ENCODE data around the gene ATG101.

ATG101 gene

DNA sequence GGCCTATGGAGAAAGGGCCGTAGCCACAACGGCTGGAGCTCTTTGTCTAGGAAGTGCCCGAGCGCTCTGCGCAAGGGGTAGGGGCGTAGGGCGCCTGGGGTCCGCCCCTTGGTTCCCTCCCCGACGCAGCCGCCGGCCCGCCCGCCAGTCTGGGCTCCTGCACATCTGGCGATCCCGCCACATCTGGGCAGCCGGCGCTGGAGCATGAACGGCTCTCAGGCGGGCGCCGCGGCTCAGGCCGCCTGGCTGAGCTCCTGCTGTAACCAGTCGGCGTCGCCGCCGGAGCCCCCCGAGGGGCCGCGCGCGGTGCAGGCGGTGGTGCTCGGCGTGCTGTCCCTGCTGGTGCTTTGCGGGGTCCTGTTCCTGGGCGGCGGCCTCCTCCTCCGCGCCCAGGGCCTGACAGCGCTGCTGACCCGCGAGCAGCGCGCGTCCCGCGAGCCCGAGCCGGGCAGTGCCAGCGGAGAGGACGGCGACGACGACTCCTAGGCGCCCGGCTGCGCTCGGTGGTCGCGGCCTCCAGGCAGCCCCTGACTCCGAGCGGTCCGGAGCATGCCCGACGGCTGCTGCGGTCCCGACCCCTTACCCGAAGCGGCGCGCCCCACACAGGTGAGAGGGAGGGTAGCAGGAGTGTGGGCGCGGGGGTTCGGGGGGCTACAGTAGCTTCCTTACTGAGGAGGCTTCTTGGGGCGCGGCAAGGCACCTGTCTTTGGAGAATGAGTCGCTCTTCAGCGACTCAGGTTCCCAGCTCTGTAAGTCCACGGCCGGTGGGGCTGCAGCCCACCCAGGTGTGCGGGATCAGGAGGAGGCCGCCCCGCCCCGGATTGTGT, 10.0 kb downstream of the ATG101 start, which contains the start of gene SMIM41:
Gene SMIM41 (plus strand): TSS at position 129 of the 827 bp plus-strand sequence. CDS start 76 bp downstream, at position 205.
- no peak for DNase-seq (ENCODE audit: low read depth)

DNA sequence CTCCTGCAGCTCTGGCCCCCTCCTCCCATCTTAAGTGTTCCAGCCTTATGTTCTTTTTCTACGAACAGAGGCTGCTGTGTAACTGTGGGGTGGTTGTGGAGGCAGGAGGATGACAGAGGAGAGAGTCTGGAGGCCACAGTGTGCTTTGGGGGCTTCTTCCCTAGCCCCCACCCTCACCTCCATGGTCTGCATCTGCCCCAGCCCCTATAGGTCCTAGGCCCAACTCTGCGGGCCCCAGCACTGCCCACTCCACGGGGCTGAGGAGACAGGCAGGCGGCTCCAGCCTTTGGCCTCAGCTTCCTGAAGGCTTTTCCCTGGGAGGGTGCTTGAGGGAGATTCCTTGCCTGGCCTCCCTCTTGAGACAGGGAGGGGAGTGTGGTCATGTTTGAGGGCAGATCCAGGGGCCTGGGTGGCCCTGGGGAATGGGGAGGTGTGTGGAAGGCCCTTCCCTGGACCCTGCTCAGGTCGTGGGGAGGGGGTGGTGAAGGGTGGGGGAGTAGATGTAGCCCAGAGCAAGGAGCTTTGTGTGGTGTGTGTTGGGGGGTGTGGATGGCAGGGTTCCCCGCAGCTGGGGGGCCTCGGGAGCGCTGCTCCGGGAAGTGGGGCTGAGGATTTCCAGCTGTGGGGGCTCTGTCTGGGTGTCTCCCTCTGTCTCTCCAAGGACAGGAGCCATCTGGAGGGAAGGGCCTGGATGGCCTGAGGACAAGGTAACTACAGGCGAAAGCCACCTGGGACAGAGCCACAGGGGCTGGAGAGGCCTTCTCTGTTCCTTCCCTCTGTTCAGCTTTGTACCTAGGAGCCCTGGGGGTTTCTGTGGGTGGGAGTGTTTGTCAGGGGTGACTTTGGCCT, 10.8 kb downstream of the ATG101 start:
- DNase-seq (ENCODE audit: low read depth) = no peak

DNA sequence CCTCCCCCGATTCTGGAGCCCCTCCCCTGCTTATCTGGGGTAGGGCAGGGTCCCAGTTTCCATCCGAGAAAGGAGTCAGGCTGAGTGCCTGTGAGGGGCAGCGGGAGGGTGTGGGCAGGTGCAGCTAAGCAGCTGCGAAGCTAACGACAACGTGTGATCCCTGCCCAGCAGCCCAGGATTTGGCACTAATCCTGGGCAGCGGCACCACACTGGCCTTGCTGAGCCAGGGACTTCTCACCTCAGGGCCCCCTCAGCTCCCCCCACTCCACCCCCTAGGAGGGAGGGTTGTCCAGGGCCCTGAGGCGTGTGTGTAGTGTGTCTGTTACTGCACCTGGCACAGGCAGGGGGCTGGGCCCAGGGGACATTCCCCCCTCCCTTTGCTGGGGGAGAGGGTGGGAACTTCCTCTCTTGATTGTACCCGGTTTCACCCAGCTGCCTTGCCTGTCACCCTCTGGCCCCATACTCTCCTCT, 11.5 kb downstream of the ATG101 start:
- no peak for DNase-seq (ENCODE audit: low read depth)

DNA sequence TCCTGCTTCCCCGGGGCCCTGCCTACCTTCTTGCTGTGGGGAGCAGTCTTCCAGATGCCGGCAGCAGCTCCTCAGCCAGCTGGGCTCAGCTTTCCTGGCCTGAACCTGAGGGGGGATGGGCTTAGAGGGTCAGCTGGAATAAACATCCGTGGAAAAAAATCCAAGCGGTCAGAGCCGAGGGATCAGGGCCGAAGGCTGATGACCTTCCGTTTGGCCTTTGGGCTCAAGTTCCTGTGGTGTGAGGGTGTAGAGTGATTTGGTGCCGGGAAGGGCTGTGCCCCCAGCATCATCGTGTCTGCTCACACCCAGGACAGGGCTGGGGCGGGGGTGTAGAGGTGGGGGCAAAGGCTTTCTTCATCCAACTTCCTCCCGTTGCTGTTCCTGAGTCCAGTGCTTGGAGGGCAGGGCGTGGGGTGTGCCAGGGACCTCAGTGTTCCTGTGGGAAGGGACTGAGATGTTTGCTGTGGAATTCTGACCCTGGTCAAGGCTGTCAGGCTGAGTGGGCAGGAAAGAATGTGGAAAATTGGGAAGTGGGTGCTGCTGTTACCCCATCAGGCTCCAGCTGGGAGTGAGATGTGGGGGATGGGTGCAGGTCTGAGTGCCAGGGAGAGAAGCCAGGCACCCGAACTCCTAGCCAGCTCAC, 12.4 kb downstream of the ATG101 start:
- DNase-seq (ENCODE audit: low read depth) = no peak

DNA sequence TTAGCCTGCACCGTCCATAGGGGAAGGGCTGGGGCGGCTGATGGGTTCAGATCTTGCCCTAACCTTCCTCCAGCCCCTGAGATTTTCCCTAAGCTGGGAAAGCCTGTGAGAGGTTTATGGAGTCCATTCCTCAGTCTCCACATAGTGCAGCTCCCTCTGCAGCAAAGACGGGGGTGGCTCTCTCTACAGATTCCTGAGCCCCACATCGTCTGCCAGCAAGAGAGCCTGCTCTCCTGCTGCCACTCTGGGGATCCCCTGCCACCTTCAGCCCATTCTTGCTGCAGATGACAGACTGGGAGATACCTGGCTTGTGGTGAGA, 12.8 kb downstream of the ATG101 start:
- DNase-seq (ENCODE audit: low read depth) = no peak

DNA sequence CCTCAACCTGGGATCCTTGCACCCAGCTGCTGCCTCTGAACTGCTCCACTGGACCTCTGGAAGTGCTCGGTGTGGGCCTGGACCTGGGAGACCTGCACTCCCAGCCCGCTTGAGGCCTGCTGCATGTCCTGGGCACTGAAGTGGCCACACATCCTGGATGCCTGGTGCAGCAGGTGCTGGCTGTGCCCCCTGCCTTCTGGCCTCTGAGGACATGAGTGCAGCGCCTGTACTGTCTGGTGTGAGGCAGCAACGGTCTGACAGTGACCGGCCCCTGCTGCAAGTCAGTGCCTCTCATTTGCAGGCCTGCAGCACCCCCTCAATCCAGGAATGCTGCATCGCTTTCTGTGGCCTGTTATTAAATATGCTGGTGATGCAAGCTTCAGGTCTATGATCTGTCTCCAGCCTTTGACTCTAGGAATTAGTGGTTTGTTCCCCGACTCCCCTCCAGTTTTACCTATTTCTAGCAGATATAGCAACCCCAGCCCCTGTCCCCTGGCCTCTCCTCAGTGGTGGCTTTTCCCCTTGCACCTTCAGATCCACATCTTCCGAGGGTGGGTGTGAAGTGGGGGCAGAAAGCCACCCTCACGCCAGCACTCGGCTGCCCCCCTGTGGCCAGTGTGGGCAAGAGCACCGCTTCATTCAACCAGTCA, 13.3 kb downstream of the ATG101 start:
- no peak for DNase-seq (ENCODE audit: low read depth)

DNA sequence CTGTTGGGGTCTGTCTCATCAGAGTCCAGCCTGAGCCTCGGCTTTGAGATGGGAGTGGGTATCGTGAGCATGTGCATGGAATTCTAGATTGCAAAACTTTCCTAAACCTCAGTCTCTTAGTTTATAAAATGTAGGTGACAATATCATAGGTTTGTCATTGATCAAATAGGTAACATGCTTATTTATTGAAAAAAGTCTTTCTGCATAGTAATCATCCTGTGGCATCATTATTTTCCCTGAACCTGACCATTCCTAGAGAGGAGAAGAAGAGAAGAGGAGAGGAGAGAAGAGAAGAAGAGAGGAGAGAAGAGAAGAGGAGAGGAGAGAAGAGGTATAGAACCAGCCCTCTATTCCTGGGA, 13.8 kb downstream of the ATG101 start:
- DNase-seq (ENCODE audit: low read depth) = no peak

DNA sequence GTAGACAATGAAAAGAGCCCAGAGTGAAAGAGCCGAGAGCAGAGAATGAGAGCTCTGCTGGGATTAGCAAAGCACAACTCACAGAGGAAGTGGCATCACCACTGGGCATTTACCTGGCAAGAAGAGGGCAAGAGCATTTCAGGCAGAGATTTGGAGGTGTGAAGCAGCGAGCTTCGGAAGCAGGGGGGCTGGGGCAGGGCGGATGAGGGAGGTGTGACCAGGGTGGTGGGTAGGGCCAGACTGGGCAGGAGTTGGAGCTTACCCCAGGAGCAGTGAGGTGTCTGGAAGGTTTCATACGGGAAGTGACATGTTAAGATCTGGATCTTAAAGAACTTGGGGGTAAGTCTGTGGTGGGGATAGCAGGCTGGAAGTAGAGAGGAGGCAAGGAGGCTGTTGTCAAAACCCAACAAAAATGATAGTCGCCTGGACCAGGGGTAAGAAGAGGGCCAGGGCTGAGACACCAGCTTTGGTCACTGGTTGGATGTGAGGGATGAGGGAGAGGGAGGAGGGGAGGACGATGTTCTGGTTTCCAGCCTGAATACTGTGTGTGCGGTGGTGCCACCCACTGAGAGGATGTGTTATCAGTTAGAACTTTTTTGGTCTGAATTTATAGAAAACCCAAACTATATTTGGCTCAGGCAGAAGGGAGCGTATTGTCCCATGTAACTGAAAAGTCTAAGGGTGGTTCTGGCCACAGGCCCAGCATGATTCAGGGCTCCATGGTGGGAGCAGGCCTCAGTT, 14.9 kb downstream of the ATG101 start:
- no peak for DNase-seq (ENCODE audit: low read depth)

DNA sequence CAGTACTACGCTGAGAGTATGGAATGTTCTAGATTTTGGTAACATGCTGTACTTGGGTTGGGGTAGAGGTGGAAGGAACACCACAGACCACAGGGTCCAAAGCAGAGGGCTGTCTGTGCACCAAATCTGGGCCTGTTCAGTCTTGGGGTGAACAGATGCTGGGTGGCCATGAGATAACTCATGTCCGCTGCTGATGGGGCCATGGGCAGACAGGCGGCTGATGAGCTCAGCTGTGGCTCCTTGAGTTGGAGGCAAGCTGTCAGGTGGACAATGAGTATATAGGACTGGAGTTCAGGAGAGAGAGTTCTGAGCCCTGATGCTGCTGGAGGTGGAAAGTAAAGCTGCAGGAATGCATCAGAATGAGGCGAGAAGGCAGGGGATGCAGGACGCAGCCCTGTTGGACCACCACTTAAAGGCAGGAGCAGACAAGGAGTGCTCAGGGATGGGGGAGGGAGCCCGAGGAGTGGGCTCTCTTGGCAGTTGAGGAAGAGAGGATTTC, 16.0 kb downstream of the ATG101 start:
- DNase-seq (ENCODE audit: low read depth) = no peak

DNA sequence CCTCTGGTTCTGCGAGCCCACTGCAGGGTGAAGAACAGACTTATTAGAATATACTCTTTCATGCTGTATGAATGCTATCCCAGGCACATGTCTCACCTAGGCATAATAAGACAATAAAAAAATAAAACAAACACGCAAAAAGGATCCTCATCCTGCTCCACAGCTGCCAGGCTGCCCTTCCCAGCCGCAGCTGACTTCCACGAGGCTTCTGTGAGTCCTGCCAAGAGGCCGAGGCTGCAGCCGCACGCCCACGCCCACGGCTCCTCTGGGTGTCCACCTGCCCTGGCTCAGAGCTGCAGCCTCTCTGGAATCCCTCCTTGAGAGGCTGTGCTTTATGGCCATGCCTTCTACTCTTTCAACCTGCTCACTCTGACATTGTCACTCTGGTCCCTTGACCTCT, 16.6 kb downstream of the ATG101 start:
- no peak for DNase-seq (ENCODE audit: low read depth)

DNA sequence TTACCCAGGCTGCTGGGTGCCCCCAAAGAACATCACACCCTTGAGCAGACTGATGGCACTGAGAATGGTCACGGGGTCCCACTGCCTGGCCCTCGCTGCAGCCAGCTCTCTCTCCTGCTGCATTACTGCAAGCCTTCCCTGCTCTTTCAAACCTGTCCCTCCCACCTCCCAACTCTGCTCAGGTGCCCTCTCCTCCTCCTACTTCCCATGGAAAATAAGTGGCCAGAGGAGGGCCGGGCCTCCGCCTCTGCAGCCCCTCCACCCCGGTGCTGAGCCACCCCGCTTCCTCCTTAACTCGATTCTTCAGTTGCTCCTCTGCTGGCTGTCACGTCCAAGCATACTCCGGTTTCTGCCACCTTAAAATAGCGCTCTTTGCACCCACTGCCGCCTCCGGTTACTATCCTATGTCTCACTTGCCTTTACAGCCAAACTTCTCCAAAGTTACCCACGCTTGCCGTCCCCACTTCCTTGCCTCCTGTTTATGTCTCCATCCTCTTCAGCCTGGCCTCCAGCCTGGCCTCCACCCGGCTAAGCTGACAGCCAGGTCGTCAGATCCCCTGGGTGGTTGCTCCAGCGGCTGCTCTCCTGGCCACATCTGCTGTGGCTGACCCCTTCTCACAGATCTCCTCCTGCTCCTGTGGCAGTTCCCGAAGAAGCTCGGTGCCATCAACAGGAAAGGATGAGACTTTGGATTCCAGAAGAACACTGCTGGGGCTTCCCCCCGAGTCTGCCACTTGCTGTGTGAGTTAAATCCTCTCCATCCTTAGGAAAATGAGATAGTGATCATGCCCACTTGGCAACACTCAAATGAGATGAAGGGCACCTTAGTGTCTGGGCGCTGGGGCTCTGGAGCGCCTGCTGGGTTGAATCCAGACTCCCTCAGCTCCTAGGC, 17.4 kb downstream of the ATG101 start:
- DNase-seq (ENCODE audit: low read depth) = no peak

DNA sequence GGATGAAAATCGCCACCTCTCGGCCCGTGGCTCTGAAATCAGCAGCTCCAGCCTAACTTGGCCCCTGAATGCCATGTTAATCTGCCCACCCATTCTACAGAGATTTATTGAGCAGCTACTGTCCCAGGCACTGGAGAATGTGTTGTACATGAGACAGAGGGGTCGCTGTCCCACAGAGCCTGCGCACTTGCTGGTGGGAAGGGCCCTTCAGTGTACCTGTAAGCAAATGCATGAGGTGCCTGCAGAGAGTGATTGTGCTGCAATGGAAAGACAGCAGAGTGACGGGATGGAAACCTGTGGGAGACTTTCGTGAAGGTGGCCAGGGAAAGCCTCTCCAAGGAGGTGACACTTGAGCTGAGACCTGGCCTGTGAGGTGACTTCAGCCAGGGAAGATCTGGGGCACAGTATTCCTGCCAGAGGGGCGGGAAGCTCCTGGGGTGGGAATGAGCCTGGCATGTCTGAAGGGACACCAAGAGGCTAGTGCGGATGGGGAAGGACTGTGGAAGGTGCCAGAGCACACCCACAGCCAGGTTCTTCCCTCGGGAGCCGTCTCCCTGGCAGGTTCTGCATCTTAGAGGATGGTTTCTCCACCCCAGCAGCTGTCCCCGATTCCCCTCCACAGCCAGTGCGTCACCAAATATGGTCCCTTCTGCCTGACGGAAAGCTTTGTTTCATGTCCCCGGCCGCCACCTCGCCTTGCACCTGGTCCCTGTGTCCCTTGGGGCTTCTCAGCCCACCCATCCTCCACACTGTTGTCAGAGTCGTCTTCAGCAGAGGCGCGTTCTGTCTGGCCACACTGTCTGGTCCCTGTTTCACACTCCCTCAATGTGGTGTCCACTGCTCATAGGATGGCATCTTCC, 18.4 kb downstream of the ATG101 start:
- no peak for DNase-seq (ENCODE audit: low read depth)

DNA sequence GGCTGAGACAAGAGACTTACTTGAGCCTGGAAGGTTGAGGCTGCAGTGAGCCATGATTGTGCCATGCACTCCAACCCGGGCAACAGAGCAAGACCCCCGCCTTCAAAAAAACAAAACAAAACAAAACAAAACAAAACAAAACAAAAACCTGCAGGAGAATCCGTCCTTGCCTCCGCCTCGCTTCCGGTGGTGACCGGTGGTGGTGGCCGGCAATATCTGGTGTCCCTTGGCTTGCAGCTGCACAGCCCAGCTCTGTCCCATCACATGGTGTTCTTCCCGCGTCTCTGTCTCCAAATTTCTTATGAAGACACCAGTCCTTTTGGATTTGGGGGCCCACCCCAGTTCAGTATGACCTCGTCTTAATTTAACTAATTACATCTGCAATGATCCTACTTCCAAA, 19.7 kb downstream of the ATG101 start:
- DNase-seq (ENCODE audit: low read depth) = no peak

DNA sequence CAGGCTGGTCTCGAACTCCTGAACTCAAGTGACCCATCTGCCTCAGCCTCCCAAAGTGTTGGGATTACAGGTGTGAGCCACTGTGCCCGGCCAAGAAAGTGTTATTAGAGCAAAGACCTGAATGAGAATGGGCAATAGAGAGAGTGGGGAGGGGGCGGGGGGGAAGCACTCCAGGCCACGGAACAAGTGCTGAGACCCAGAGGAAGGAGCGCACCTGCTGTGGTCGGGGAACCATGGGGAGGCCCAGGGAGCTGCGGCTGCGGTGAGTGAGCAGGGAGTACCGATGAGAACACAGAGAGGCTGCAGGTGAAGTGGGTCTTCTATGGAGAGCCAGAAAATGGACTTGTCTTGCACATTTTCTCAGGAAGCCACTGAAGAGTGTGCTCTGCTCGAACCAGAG, 20.5 kb downstream of the ATG101 start:
- no peak for DNase-seq (ENCODE audit: low read depth)

DNA sequence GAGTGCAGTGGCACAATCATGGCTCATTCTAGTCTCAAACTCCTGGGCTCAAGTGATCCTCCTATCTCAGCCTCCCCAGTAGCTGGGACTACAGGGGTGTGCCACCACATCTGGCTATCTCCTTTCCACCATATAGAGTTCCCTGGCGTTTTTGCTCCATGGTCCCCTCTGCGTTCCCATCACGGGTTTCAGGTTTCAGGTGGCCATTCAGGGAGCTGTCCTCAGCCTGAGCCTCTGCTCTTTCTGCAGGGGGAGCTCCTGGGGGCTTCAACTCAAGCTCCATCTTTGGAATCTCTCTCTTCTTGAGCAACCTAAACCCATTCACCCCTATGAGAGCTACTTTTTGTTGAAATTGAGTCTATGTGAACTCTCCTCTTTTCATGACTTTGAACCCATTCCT, 21.3 kb downstream of the ATG101 start:
- DNase-seq (ENCODE audit: low read depth) = no peak

DNA sequence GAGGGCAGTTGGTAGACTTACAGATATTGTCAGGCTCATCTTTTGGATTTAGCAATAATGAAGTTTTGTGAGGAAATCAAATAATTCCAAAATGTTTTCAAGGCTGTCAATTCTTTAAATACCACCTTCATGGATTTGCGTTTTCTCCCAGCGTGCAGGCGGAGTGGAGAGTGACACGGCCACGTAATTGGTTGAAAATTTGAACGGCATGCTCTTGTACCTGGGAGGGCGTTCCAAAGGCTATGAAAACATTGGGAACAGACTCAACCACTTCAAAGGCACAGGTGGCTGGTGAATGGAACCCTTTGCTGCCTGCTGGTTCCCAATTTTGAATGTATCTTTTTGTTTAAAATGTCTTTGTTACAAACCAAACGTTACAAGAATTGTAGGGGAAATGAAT, 22.1 kb downstream of the ATG101 start:
- no peak for DNase-seq (ENCODE audit: low read depth)

DNA sequence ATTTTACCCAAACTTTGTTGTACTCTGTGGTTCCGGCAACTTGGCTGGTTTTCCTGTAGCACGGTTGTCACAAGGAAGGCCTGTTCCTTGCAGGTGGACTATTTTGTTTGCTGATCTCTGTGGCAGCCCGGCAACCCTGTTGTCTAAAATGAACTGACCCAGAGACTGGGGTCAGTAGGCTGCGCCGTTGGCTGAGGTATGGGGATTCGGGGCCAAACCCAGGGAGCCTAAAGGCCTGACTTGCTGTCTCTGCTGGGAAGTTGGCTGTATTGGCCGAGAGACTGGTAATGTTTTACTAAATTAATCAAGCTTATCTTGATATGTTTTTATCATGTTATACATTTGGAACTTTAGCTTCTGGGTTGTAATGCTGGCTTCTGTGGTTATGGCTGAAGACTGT, 23.6 kb downstream of the ATG101 start:
- DNase-seq (ENCODE audit: low read depth) = no peak

DNA sequence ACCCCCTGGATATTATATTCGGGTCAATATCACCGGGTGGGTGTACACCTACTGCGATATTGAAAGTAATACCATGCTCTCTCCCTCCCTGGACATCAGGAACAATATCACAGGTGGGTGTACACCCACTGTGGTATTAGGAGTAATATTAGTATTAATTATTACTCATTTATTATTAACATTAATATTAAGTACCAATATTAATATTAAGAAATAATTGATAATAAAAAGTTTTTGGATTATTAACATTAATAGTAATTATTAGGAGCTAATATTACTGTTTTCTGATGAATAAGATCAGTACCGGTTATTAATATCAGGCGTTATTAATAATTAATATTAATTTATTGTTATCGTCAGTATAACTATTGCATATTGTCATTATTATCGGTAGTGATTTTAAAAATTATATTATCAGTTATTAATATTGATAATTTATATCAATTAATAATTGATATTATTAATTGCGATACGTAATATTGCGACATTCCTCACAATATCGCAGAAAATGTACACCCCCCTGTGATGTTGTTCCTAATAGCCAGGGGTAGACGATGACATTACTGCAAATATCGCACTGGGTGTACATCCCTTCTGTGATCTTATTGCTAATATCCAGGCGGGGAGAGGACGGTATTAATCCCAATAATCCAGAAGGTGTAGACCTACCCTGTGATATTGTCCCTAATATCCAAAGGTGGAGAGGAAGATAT, 26.7 kb downstream of the ATG101 start:
- DNase-seq (ENCODE audit: low read depth) = no peak

Measured in HS-27A (cell line).